ENCODE data around the gene RBKS. TPM values are rescaled to one million over a fixed set of nuclear protein-coding genes. Genes with fewer than 3 reads are reported as not detected.
A peak's percentile ranks its signal among the peaks of the same experiment; 100 is the strongest.

Gene RBKS
- total and polyA plus RNA-seq, 2 of the 13 experiments (the other 11 are each of a cell fraction or from before 2014, with no cell fraction given) = 7.7 to 8.3 TPM

GRCh38 chr2:27746325-27746724 is 143.9 kb downstream of the RBKS start (continued):
- no peak for TF ChIP-seq AFF4 (CRISPR knock-in tag; IDR thresholded peaks at IDR 0.05)
- TF ChIP-seq HDAC6 (IDR thresholded peaks at IDR 0.05; ENCODE audit: low read depth, low read length) = no peak
- no peak for TF ChIP-seq TFDP2 (CRISPR knock-in tag; IDR thresholded peaks at IDR 0.05)
- no peak for TF ChIP-seq ZNF224 (CRISPR knock-in tag; IDR thresholded peaks at IDR 0.05)
- TF ChIP-seq ZMAT5 (CRISPR knock-in tag; IDR thresholded peaks at IDR 0.05; ENCODE audit: borderline replicate concordance, low read depth) = no peak
- TF ChIP-seq TBX3 (IDR thresholded peaks at IDR 0.05; ENCODE audit: borderline replicate concordance) = no peak
- peak; percentile 75; the same call in 1 of the 2 replicates for TF ChIP-seq FOXK1 (CRISPR knock-in tag; IDR thresholded peaks at IDR 0.05; ENCODE audit: borderline replicate concordance, low read depth)
- no peak for TF ChIP-seq GMEB1 (CRISPR knock-in tag; IDR thresholded peaks at IDR 0.05; ENCODE audit: borderline replicate concordance)
- no peak for TF ChIP-seq THYN1 (CRISPR knock-in tag; IDR thresholded peaks at IDR 0.05; ENCODE audit: borderline replicate concordance, low read depth)
- no peak for TF ChIP-seq TCF12 (IDR thresholded peaks at IDR 0.05)
- TF ChIP-seq TCF12 (CRISPR knock-in tag; IDR thresholded peaks at IDR 0.05) = no peak
- peak; percentile 82; the same call in 1 of the 2 replicates for TF ChIP-seq ZSCAN9 (CRISPR knock-in tag; IDR thresholded peaks at IDR 0.05; ENCODE audit: borderline replicate concordance)
- no peak for TF ChIP-seq MEIS1 (CRISPR knock-in tag; IDR thresholded peaks at IDR 0.05; ENCODE audit: borderline replicate concordance)
- TF ChIP-seq ELK4 (CRISPR knock-in tag; IDR thresholded peaks at IDR 0.05; ENCODE audit: borderline replicate concordance) = no peak
- TF ChIP-seq TCF7L2 (IDR thresholded peaks at IDR 0.05; ENCODE audit: low read depth, low read length) = no peak
- 0 out of 2 replicates have a peak, but pooled peaks have one; percentile 26 for TF ChIP-seq KDM3A (CRISPR knock-in tag; IDR thresholded peaks at IDR 0.05; ENCODE audit: low read depth)
- TF ChIP-seq KDM4B (CRISPR knock-in tag; IDR thresholded peaks at IDR 0.05) = no peak
- TF ChIP-seq ZNF3 (CRISPR knock-in tag; IDR thresholded peaks at IDR 0.05) = no peak
- no peak for TF ChIP-seq ZNF138 (CRISPR knock-in tag; IDR thresholded peaks at IDR 0.05; ENCODE audit: low read depth)
- TF ChIP-seq HIVEP1 (CRISPR knock-in tag; IDR thresholded peaks at IDR 0.05) = no peak

Data from HepG2 (cell line).